DLD1 (cell line): ENCODE data around the gene MAT1A.
"Not testable (repeated sequence)": the region's sequence is repeated elsewhere in the genome, so short reads cannot be mapped to it uniquely, and the experiment has no call there.

ENCODE experiments used
- in situ Hi-C: cut with HindIII; loops from 2 replicates; pipeline ENCODE4 v1.10.0; 2017; ENCODE audit warnings: low sequenced_read_pairs

MAT1A gene

GRCh38 chr10:80265740-80266512 lies 23.5 kb downstream of the MAT1A start:
- in situ Hi-C loops = no loop called here

GRCh38 chr10:80264081-80265056 lies 25.1 kb downstream of the MAT1A start:
- in situ Hi-C loops = no loop called here

GRCh38 chr10:80261316-80262030 lies 28.0 kb downstream of the MAT1A start:
- in situ Hi-C loops = no loop called here

GRCh38 chr10:80260295-80261243 lies 28.9 kb downstream of the MAT1A start:
- in situ Hi-C loops = no loop called here

- in situ Hi-C loops = no loop called here
These were observed 30.0 kb downstream of the MAT1A start for GRCh38 chr10:80259405-80259871.

GRCh38 chr10:80256798-80257197 lies 32.7 kb downstream of the MAT1A start:
- in situ Hi-C loops = not testable (repeated sequence)

- in situ Hi-C loops = not testable (repeated sequence)
These were observed 34.7 kb downstream of the MAT1A start for GRCh38 chr10:80254726-80255125.

- in situ Hi-C loops = not testable (repeated sequence)
These were observed 35.5 kb downstream of the MAT1A start for GRCh38 chr10:80253963-80254271.

- in situ Hi-C loops = no loop called here
These were observed 36.0 kb downstream of the MAT1A start for GRCh38 chr10:80253266-80253962.

GRCh38 chr10:80252296-80252887 lies 37.1 kb downstream of the MAT1A start:
- in situ Hi-C loops = no loop called here

GRCh38 chr10:80251703-80252280 lies 37.7 kb downstream of the MAT1A start:
- in situ Hi-C loops = not testable (repeated sequence)

GRCh38 chr10:80250399-80250798 lies 39.1 kb downstream of the MAT1A start:
- in situ Hi-C loops = not testable (repeated sequence)

GRCh38 chr10:80249906-80250305 lies 39.6 kb downstream of the MAT1A start:
- in situ Hi-C loops = not testable (repeated sequence)

GRCh38 chr10:80247611-80248010 lies 41.8 kb downstream of the MAT1A start:
- in situ Hi-C loops = not testable (repeated sequence)

- in situ Hi-C loops = not testable (repeated sequence)
These were observed 45.1 kb downstream of the MAT1A start for GRCh38 chr10:80244371-80244770.

- in situ Hi-C loops = not testable (repeated sequence)
These were observed 47.1 kb downstream of the MAT1A start for GRCh38 chr10:80242341-80242740.

GRCh38 chr10:80236457-80236856 lies 53.0 kb downstream of the MAT1A start:
- in situ Hi-C loops = not testable (repeated sequence)

- in situ Hi-C loops = not testable (repeated sequence)
These were observed 54.9 kb downstream of the MAT1A start for GRCh38 chr10:80234331-80235235.
